Renal cortical epithelial cell (primary cell): ENCODE measurements around the gene UEVLD. TPM values are rescaled to one million over a fixed set of nuclear protein-coding genes. Genes with fewer than 3 reads are reported as not detected.
A peak's percentile ranks its signal among the peaks of the same experiment; 100 is the strongest.

Source experiments
- DNase-seq: peaks from one replicate; pipeline ENCODE4 v3.0.0-alpha.2; 2011; ENCODE audit warnings: low read depth
- total RNA-seq: library from RNA; depleted of rRNA; stranded (reverse); fragments of >200 nt; gene quantifications from 2 replicates; pipeline ENCODE4 v1.2.3, GENCODE V29; 2014

Gene UEVLD
- total RNA-seq, 1 donor from 2014 or later = 46.6 TPM

DNA sequence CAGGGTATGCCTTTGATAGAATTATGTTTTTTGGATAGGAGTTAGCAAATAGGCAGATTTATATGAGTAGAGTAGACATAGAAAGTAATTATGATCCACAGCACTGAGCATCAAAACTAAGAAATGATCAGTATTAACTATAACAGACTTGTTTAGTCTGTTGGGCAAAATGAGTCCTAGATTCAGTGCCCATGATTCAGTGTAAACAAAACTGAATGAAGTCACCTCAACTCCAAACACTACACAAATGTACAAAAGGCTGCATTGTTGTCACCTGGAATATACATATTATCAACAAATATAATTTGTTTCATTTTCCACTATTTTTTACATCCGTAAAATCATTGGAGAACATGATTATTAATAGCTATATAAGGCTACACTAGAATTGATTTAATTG, 6.7 kb downstream of the UEVLD start:
- DNase-seq = no peak

DNA sequence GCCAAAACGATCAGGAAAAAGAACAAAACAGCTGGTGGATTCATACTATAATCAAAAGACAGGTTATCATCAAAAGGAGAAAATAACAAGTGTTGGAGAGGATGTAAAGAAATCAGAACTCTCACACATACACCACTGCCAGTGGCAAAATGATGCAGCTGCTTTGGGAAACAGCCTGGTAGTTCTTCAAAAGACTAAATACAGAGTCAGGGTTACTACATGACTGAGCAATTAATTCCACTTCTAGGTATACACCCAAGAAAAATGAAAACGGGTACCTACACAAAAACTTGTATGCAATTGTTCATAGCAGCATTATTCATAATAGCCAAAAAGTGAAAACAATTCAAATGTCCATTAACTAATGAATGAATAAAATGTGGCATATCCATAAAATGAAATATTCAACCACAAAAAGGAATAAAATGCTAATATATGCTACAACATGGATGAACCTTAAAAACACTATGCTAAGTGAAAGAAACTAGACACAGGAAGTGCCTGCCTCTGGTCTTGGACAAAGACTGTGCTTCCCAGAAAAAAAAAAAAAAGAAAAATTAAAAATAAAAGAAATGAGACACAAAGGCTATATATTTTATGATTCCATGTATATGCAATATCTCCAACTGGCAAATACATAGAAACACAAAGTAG, 8.3 kb downstream of the UEVLD start:
- DNase-seq = no peak

DNA sequence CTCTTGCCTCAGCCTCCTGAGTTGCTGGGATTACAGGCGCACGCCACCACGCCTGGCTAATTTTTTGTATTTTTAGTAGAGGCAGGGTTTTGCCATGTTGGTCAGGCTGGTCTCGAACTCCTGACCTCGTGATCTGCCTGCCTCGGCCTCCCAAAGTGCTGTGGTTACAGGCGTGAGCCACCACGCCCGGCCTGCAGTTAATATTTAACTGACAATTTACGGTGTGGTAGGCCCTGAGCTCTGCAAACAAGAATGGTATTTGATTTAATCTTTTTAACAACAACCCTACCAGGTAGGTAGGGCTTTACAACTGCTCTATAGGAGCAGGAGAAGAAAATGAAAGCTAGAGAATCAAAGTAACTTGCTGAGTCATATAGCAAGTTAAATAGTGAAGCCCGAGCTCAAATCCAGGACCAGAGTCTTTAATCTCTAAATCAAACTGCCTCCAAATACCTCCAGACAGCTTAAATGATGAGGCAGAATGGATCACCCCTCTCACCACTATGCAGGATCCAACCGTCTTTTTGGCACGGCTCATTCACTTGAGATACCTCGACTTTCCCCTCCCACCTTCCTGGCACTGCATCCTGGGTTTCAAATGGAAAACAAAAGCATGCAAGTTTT, 9.4 kb downstream of the UEVLD start:
- DNase-seq = peak; percentile 54

DNA sequence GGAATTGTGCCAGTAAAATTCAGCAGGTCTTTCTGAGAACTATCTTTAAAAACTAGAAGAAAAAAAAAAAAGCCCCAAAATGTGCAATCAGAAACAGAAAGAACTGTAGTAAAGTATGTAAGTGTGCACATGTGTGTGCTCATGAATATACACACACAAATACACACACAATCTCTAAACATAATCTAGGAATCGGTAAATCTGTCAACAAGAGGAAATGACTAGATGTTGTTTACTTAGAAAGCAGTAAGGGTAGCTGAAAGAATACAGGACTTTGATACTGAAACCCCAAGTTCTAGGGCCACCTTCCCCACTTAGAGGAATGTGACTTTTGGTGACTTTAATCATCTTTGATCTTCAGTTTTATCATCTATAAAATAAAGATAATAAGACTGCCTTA, 13.2 kb downstream of the UEVLD start:
- no peak for DNase-seq

DNA sequence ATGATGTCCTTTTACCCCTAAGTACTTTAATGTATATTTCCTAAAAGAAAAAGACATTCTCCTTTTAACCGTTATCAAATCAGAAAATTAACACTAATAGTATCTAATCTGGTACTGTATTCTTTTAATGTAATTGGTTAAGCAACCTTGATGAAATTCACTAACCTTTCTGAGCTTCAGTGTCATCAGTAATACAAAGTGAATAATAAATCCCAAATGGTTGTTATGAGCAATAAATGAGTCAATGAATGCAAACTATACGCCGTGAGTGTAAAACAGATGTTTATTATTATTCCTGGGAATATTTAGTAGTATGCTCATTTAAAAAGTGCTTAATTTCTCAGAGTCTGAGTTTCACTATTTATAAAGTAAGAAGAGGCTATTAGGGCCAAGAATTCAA, 21.5 kb downstream of the UEVLD start:
- DNase-seq = no peak

DNA sequence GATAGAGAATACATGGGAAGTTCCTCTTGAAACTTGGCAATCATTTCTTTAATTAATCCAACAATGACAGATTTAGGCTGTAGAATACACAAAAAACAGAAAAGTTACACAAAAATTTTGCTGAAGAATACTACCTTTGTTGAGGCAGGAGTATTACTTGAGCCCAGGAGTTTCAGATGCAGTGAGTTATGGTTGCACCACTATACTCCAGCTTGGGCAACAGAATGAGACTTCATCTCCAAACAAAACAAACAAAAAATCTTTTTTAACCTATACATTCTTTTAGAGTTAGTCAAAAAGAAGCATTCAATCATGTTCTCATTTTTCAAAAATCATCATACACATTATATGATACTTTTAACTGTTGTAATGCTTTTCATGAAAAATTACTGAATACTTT, 22.1 kb downstream of the UEVLD start:
- no peak for DNase-seq

DNA sequence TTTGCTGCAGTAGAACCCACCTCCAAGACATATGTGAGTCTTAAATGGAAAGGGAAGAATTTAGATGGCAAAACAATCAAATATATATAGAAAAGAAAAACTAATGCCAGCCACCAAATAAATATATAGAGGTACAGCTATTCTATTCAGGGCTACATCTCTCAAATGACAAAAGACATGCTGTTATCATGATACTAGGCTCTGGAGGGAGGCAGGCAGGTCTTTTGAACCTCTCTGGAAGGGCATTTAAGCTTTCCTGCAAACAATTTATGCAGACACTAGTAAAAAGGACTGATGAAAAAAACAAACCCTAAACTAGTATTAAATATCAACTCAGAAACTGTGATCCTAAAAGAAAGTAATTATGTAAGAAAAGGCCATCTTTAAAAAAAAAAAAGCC, 24.4 kb downstream of the UEVLD start:
- DNase-seq = no peak

DNA sequence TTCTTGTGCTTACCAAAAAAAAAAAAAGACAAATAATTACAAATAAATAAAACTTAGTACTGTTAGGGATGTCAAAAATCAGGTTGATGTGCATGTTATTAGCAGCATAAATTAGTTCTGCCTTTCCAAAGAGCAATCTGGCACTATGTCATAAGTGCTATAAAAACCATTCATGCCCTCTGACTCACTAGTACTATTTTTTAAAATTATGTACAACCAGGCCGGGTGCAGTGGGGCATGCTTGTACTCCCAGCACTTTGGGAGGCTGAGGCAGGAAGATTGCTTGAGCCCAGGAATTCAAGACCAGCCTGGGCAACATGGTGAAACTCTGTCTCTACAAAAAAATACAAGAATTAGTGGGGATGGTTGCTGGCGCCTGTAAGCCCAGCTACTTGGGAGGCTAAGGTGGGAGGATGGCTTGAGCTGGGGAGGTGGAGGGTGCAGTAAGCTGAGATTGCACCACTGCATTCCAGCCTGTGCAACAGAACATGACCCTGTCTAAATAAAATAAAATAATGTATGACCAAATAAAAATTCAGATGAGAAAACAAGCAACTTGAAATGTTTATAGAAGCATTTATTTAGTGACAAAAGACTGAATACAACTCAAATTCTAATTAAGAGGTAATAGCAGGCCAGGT, 25.3 kb downstream of the UEVLD start:
- no peak for DNase-seq

DNA sequence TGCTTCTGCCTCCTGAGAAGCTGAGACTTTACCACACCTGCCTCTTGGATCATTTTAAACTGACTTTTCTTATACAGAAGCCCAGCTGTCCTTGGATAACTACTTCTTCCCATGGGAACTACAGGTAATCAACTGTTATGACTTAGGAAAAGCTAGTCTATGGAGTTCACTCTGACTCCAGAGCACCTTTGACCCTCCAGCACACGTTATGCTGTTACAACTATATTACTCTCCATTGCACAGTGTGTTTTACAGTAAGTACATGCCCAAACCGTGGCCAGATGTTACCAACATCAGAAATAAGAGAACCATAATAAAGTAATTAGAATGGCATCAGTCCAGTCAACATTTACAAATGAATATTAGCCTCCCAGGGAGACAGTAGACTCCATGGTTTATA, 40.5 kb downstream of the UEVLD start:
- no peak for DNase-seq

DNA sequence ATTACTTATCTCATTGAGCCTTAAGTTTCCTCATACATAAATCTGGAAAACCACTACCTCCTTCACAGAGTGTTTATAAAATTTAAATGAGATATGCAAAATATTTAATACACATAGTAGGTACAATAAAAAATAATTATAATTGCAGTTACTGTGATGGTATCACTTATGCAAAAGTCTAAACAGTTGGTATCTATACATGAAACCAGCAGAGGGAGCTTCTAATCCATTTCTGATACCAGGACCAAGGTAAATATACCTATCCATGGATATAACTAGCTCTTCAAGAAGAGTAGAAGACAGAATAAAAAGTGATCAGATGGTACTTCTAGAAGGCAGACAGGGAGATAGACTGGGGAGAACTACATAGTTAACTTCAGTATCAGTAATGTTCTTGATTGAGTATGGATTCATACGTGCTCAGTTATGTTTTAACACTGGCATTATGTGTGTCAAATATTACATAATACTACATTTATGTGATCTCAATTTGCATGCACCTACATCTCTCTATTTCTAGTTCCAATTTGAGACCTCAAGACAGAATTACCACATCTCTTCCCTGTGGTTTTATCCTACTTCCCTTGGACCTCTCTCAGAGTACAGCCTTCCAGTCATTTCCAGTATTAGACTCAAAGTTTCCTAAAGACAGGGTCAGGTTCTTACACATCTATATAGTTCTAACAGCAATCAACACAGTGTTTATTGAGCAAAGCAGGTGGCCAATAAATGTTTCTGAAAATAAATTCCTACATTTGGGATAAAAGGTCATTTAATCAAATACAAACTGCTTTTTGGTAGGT, 48.1 kb downstream of the UEVLD start:
- peak; percentile 45 for DNase-seq

DNA sequence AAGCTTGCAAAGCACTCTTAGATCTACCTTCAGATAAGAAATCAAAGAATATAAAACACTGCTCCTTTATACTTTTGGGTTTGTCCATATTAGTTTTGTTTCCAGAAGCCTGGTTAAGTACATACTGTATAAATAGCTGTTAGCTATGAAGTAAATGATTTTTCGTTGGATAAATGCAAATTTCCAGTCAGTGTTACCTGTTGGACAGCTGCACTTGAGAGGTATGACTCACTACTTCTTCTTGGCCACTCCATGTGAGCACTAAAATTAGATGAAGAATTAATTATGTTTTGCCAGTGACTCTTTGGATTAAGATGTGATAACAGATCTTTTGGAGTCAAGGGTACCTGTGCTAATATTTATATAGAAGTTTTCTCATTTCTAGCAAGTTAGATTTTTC, 52.3 kb downstream of the UEVLD start:
- DNase-seq = peak; percentile 11

DNA sequence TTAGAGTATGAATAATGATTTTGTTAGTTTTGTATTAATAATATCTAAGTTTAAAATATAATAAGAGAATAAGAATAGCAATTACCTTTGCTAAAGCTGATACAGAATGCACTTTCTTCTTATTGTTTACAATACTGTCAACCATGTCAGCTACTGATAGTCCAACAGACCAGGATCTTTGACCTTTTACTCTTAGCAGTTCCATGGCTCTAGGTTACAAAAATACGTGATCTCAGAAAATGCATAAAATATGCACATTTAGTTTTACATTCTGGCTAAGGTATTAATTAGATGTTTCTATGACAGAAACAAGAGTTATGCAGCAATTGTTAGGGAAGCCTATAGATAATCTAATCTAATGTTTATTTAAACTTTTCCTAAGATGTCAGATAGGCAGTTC, 54.3 kb downstream of the UEVLD start:
- no peak for DNase-seq

DNA sequence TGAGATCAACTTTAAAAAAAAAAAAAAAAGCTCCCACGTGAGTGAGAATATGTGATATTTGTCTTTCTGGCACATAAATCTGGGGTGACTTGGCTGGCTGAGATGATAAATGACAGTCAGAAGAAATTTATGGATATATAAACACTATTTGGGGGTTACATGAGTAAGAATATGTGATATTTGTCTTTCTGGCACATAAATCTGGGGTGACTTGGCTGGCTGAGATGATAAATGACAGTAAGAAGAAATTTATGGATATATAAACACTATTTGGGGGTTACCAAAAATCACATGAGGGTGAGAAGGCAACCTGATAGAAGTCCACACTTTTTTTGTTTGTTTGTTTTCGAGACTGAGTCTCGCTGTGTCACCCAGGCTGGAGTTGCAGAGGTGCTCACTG, 55.2 kb downstream of the UEVLD start:
- no peak for DNase-seq

DNA sequence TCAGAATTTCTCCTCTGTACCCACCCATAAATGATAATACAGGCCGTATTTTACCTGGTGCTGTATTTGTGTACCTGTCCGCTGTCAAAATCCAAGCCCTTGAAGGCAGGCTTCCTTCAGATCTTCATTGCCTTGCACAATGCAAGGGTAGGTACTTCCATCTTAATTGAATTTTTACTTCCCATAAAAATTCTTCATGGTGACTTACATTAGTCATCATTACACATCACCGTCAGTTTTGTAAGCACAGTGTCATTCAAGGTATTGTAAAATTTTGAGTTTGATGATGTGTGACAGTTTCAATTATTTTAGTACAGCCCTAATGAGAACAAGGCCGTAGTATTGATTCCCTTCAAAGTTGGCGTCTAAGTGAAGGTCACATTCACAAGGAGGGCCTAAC, 61.0 kb downstream of the UEVLD start:
- DNase-seq = peak; percentile 71

DNA sequence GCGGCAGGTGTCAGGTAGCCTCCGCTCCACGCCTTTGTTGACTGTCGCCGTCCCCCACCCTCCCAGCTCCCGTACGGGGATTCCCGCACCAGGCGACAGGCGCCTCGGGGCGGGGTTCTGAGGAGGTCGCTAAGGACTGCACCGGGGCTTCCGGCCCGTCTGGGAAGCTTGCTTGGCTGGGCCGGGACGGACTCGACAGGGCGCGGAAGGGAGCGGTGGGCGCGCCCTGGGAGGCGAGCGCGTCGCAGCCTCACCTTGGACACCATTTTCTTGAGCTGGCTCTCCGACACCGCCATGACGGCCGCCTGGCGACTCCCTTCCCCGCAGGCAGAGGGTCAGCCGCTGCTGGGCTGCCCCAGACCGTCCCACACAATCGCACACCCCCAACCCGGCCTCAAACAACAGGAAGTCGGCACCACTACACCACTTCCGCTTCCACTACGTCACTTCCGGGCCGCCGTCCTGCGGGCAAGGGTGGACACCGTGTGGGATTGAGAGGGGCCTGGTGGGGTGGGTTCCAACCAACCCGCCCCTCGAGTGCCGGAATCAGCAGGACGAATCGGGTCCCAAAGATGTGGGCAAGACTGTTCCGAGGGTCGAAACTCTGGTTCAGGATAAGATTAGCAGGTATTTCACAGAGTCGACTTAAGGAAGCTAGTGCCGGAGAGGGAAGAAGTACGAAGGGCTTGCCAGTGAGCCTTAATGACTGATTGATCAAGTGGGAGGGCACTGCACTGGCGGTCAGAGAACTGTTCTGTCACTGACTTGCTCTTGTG, 61.8 kb downstream of the UEVLD start, which contains the start of gene TSG101:
Gene TSG101, minus strand, starts transcription at position 422 of the 776 bp plus-strand sequence. Its CDS starts 126 bp downstream, at position 296.
- DNase-seq = peak; percentile 85

DNA sequence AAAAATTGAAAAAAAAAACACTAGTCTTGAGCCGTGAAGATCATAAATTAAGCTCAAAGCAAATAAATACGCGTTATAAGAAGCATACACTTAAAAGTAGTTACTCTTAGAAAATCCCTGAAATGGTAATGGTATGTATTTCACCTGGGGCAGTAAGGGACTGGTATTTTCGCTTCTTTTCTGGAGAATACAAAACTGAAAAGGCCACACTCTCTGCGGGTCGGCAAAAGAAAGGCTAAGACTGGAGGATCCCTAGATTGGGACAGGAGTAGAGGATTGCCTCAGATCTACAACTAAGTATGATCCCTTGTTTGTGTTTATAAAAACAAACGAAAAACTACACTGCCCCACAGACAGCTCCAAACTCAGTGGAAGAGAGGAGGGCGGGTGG, 62.4 kb downstream of the UEVLD start:
- DNase-seq = peak; percentile 24

DNA sequence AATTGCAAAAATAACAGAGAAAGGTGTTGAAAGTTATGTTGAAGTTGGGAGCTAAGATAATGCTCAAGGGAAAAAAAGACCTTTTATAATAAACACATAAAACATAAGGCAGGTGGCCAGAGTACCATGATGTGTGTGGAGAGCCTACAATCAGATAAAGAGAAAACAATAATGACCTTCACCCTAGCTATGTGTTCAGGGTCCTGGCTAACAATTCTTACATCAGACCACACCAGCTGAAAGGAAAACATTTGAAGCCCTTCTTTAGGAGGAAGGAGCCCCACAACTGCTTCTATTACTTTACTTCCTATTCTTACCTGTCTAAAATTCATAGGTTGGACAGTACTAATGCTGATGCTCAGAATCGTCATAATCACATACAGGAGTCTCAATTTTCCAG, 64.3 kb downstream of the UEVLD start:
- DNase-seq = no peak

DNA sequence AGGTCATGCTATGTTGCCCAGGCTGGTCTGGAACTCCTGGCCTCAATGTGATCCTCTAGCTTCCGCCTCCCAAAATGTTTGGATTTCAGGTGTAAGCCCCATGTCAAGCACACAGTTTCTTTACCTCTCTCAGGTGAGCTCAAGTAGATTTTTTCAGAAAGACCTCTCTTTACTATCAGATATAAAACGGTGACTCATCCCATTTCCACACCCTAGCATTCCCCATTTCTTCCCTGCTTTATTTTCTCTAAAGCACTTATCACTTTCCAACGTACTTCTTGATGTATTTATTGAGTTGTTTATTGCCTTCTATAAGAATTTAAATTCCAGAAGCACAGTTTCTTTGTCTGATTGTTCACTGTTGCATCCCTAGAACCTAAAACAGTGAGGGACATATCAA, 65.5 kb downstream of the UEVLD start:
- no peak for DNase-seq

DNA sequence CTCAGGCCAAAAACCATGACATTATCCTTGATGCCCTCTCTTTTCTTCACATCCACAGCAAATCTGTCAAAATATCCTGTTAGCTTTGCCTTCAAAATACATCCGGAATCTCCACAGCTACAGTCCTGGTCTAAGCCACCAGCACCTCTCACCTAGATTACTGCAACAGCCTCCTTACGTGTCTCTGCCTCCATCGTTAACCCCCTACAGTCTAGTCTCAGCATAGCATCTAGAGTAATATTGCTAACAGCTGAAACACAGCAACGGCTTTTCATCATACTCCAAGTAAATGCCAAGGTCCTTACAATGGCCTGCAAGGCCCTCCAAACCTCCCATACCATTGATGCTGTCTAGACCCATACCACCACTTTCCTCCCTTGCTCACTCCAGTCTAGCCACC, 66.1 kb downstream of the UEVLD start:
- DNase-seq = no peak

DNA sequence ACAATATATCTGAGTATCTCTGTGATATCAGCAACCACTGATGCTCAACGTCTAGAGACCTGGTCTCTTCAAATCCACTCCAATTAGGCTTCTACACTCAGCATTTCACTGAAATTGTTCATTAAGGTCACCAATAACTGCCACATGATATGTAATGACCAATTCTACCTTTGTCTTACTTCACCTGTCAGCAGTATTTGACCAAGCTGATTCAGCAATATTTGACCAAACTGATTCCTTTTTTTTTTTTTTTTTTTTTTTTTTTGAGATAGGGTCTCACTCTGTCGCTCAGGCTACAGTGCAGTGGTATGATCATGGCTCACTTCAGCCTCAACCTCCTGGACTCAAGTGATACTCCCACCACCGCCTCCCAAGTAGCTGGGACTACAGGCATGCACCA, 67.4 kb downstream of the UEVLD start:
- no peak for DNase-seq

DNA sequence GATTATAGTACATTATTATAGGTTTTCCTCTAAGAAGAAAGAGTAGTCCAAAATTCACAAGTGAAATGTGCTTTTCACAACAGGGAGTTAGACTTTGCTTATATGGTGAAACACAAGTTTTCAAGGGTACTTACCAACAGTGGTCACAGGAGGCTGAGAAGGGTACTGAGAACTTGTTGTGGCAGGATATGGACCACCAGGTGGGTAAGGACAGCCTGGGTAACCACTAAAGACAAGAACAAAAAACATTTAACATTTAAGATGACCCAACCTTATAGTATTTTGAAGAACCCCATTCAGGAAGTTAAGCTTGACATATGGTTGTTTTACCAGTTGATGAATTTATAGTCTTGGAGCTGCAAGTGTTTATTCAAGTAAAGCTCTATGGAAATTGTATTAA, 86.2 kb downstream of the UEVLD start:
- no peak for DNase-seq

DNA sequence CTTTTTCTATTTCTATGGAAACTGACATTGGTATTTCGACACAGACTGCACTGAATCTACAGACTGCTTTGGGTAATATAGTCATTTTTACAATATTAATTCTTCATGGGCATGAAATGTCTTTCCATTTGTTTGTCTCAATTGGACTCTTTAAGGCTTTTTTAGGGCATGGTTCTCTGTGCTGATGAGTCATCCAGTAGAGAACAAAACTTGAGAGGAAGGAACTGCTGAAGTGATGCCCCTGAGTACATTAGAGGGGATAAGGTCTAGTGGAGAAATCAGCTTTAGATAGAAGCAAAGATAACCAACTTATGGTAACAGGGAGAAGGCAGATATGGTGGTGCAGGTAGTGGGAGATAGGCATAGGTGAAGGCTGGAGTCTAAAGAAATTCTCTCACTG, 86.9 kb downstream of the UEVLD start:
- no peak for DNase-seq
